Measurements from ENCODE around the gene AGAP2.
"Not testable (repeated sequence)": the region's sequence is repeated elsewhere in the genome, so short reads cannot be mapped to it uniquely, and the experiment has no call there.

Gene AGAP2

GRCh38 chr12:57724003-57724935 is 14.3 kb downstream of the AGAP2 start:
- H3K27ac ChIP-seq: no peak overlapping the region
- no peak for TF ChIP-seq CTCF (IDR thresholded peaks at IDR 0.05)
- no peak overlapping the region for H3K4me3 ChIP-seq
- DNase-seq (ENCODE audit: low spot score): no peak

DNA sequence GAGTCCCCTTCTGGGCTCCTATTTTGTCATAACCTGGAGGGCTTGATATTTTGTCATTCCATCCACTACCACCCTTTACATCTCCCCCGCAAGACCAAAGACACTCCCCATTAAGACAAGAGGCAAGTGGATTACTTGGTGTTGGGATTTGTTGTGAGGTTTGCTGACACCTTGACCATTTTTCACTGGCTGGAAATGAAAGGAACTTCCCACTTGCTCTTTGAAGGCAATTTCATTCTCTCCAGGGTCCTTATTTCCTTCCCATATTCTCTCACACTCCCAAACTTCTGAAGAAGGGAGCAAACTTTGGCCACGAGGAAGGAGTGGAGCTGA is 14.9 kb downstream of the AGAP2 start:
- no peak overlapping the region for H3K4me3 ChIP-seq
- no peak overlapping the region for H3K27ac ChIP-seq
- no peak for DNase-seq (ENCODE audit: low spot score)
- no peak for TF ChIP-seq CTCF (IDR thresholded peaks at IDR 0.05)

- no peak for DNase-seq (ENCODE audit: low spot score)
- Histone ChIP-seq H3K4me3 (no peak overlapping the region), H3K27ac (no peak overlapping the region)
- TF ChIP-seq CTCF (IDR thresholded peaks at IDR 0.05): no peak
These were observed 15.6 kb downstream of the AGAP2 start for GRCh38 chr12:57722716-57723629.

DNA sequence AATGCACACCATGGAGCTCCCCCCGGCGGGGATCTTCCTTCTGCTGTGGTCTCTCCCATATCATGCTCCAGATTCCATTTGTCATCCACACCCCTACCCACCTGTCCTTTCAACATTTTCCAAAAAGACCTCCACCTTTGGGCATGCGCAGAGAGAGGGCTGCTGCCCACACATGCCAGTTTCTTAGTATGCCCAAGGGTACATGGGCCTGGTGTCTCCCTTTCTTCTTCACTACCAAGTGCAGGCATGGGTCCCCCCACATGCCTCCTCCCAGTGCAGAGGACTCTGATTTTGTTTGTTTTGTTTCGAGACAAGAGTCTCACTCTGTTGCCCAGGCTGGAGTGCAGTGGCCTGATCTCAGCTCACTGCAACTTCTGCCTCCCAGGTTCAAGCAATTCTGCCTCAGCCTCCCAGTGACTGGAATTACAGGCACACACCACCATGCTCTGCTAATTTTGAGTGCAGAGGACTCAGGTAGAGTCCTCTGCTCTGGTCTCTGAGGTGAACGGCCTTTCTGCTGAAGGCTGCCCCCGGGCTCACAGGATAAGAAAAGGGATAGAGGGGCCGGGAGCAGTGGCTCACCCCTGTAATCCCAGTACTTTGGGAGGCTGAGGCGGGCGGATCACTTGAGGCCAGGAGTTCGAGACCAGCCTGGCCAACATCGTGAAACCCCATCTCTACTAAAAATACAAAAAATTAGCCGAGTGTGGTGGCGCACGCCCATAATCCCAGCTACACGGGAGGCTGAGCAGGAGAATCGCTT is 16.5 kb downstream of the AGAP2 start:
- DNase-seq (ENCODE audit: low spot score); H3K27ac ChIP-seq; H3K4me3 ChIP-seq: not testable (repeated sequence)

GRCh38 chr12:57720606-57721595 is 17.6 kb downstream of the AGAP2 start:
- Histone ChIP-seq H3K27ac (no peak overlapping the region), H3K4me3 (no peak overlapping the region)
- no peak for TF ChIP-seq CTCF (IDR thresholded peaks at IDR 0.05)
- no peak for DNase-seq (ENCODE audit: low spot score)

DNA sequence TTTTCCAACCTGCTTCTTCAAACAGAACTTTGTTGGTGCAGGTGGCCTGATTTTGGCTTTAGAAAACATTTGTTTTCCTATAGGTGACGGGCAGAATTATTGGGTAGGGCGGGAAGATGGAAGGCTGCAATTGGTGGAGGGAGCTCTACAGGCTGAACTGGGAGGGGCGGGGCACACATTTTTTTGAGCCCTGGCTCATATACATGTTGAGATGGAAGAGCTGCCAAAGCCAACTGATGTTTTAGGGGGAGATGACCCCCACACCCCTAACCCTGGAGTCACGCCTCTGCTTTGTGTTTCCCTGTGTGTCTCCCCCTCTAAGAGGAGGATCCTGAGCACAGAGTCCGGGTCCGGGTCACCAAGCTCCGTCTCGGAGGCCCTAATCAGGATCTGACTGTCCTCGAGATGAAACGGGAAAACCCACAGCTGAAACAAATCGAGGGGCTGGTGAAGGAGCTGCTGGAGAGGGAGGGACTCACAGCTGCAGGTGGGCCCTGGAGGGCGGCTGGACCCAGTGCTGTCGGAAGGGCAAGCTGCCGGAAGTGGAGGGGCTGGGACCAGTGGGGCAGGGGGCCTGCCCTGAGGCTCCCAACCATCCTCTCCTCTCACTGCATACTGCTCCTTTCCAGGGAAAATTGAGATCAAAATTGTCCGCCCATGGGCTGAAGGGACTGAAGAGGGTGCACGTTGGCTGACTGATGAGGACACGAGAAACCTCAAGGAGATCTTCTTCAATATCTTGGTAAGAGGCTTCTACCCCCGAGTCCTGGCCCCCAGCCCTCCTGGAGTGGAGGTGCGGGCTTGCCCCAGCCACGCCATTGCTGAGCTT is 18.6 kb downstream of the AGAP2 start:
- no peak for DNase-seq (ENCODE audit: low spot score)
- TF ChIP-seq CTCF (IDR thresholded peaks at IDR 0.05): no peak
- Histone ChIP-seq H3K4me3 (no peak overlapping the region), H3K27ac (no peak overlapping the region)
